KMS-11 (cell line): Measurements from ENCODE around the gene SLC10A7.

ENCODE experiments used
- H2AFZ ChIP-seq: fragments of 200-600 bp; sonication (generic); 2 replicates; pipeline ENCODE4 v1.6.1; 2016; ENCODE audit warnings: antibody characterized with exemption, mixed run types, low read depth
- H3K27ac ChIP-seq: fragments of 200-600 bp; sonication (generic); 2 replicates; pipeline ENCODE4 v1.6.1; 2016; ENCODE audit warnings: mild to moderate bottlenecking, mixed run types
- H3K27me3 ChIP-seq: fragments of 200-600 bp; sonication (generic); 2 replicates; pipeline ENCODE4 v1.6.1; 2017; ENCODE audit warnings: mild to moderate bottlenecking, low read depth, mixed run types, moderate library complexity; ENCODE audit not compliant: insufficient read depth
- H3K36me3 ChIP-seq: fragments of 200-600 bp; sonication (generic); 2 replicates; pipeline ENCODE4 v1.6.1; 2017; ENCODE audit warnings: mild to moderate bottlenecking, mixed run types; ENCODE audit not compliant: insufficient read depth
- H3K4me1 ChIP-seq: fragments of 200-600 bp; sonication (generic); 2 replicates; pipeline ENCODE4 v1.6.1; 2016; ENCODE audit warnings: mild to moderate bottlenecking, low read depth, mixed run types; ENCODE audit not compliant: poor library complexity, severe bottlenecking
- H3K4me2 ChIP-seq: fragments of 200-600 bp; sonication (generic); 2 replicates; pipeline ENCODE4 v1.7.0; 2016; ENCODE audit warnings: mild to moderate bottlenecking, mixed run types
- H3K4me3 ChIP-seq: fragments of 200-600 bp; sonication (generic); IDR thresholded peaks from 2 replicates; pipeline ENCODE4 v1.6.1; 2017; ENCODE audit warnings: low read depth, low read length, mixed read lengths; ENCODE audit not compliant: insufficient read depth
- H3K79me2 ChIP-seq: fragments of 200-600 bp; sonication (generic); 2 replicates; pipeline ENCODE4 v1.6.1; 2016; ENCODE audit warnings: low read depth, mixed run types; ENCODE audit not compliant: insufficient read depth
- H3K9ac ChIP-seq: fragments of 200-600 bp; sonication (generic); 2 replicates; pipeline ENCODE4 v1.6.1; 2016; ENCODE audit warnings: mild to moderate bottlenecking, mixed run types
- H4K20me1 ChIP-seq: fragments of 200-600 bp; sonication (generic); 2 replicates; pipeline ENCODE4 v1.6.1; 2016; ENCODE audit warnings: mild to moderate bottlenecking, mixed run types; ENCODE audit not compliant: insufficient read depth
- TF ChIP-seq, protein P1 (sequence below): fragments of 200-600 bp; sonication (generic); conservative IDR thresholded peaks from 2 replicates; pipeline ENCODE4 v1.6.1; 2017; ENCODE audit warnings: low read depth, mild to moderate bottlenecking, antibody characterized with exemption, low read length, moderate library complexity, mixed read lengths

SLC10A7 gene

DNA sequence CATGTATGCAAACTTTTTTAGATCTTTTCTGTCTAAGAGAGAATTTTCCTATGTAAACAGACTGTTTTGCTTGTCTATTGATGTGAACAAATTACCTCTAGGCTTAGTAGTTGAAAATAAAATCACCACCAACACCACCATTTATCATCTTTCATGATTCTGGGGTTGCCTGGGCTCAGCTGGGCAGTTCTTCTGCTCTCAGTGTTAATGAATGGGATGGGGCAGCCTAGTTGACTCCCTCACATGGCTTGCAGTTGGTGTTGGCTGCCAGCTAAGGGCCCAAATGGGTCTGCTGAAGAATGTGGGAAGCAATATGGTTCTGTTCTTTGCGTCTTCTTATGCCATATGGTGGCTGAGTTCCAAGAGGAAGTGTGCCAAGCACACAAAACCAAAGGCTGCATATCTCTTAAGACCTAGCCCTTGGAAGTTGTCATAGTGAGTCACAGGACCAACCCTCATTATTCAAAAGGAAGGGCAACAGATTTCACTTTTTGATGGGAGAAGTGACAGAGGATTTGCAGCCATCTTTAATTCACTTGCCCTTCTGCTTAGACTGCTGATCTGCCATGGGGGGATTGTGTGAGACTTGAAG is 289.5 kb downstream of the SLC10A7 start:
- no peaks in the 10 kb centered on the region for H3K27me3 ChIP-seq
- H4K20me1 ChIP-seq: no peaks in the 10 kb centered on the region
- no peak overlapping the region for H3K4me3 ChIP-seq
- H3K79me2 ChIP-seq: no peaks in the 10 kb centered on the region
- H3K4me2 ChIP-seq: no peak overlapping the region
- H3K9ac ChIP-seq: no peak overlapping the region
- H3K27ac ChIP-seq: no peak overlapping the region
- H3K36me3 ChIP-seq: no peaks in the 10 kb centered on the region
- H2AFZ ChIP-seq: no peak overlapping the region
- H3K4me1 ChIP-seq: no peaks in the 10 kb centered on the region
- TF ChIP-seq, protein P1, sequence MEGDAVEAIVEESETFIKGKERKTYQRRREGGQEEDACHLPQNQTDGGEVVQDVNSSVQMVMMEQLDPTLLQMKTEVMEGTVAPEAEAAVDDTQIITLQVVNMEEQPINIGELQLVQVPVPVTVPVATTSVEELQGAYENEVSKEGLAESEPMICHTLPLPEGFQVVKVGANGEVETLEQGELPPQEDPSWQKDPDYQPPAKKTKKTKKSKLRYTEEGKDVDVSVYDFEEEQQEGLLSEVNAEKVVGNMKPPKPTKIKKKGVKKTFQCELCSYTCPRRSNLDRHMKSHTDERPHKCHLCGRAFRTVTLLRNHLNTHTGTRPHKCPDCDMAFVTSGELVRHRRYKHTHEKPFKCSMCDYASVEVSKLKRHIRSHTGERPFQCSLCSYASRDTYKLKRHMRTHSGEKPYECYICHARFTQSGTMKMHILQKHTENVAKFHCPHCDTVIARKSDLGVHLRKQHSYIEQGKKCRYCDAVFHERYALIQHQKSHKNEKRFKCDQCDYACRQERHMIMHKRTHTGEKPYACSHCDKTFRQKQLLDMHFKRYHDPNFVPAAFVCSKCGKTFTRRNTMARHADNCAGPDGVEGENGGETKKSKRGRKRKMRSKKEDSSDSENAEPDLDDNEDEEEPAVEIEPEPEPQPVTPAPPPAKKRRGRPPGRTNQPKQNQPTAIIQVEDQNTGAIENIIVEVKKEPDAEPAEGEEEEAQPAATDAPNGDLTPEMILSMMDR: no peak

DNA sequence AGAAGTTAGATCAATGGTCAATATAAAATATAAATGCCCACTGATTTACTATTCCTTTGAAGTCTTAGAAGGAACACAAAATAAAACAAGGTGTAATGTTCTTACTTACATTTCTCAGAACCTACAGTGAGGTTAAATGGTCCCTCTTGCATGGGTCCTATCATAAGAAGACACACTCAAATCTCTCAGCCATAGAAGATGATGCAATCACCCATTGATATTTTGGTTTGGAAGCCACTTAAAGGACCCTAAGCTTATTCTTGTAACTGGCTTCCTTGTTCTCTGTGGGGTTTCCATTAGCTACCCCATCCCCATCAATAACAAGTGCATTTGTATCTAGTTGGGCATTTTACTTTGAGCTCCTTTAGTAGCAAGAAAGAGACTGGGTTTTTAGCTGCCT is 292.3 kb downstream of the SLC10A7 start:
- H3K79me2 ChIP-seq: no peaks in the 10 kb centered on the region
- no peaks in the 10 kb centered on the region for H4K20me1 ChIP-seq
- no peaks in the 10 kb centered on the region for H3K27me3 ChIP-seq
- no peaks in the 10 kb centered on the region for H3K36me3 ChIP-seq
- H3K4me1 ChIP-seq: no peaks in the 10 kb centered on the region
- H3K4me2 ChIP-seq: no peak overlapping the region
- no peak overlapping the region for H2AFZ ChIP-seq
- TF ChIP-seq, protein P1: no peak
- H3K27ac ChIP-seq: no peak overlapping the region
- H3K9ac ChIP-seq: no peak overlapping the region
- H3K4me3 ChIP-seq: no peak overlapping the region

DNA sequence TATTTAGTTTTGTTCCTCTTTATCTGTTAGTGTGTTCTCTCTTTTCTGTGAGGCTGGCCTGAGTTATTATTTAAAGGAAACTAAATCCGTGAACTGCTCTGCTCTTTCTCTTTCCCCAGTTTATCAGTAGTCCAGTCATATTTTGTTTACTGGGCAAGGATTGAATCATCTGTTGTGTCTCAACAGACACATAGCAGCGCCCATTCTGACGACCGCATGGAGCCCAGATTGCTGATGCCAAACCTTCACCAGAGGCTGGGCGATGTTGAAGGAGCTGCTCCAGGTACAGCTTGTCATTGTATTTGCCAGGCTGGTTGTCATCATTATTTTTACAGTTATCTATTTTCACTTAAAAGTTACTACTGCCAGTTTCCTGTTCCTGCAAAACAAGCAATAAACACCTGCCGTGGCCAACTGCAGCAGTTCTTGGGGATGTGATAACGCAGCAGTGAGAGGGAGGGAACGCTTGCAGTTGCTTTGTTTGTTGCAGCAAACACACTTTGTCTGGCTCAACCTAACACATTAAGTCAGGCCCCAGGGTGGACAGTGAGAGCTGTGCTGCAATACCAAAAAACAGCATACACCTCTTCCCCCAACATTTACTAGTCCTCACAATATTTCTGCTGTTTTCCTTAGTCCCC is 297.3 kb downstream of the SLC10A7 start:
- Histone ChIP-seq H3K79me2 (no peaks in the 10 kb centered on the region), H3K36me3 (no peaks in the 10 kb centered on the region), H3K27ac (no peak overlapping the region), H3K27me3 (no peaks in the 10 kb centered on the region), H4K20me1 (no peaks in the 10 kb centered on the region), H3K4me1 (no peaks in the 10 kb centered on the region), H2AFZ (no peak overlapping the region), H3K4me2 (no peak overlapping the region), H3K4me3 (no peak overlapping the region), H3K9ac (no peak overlapping the region)
- TF ChIP-seq, protein P1: no peak

DNA sequence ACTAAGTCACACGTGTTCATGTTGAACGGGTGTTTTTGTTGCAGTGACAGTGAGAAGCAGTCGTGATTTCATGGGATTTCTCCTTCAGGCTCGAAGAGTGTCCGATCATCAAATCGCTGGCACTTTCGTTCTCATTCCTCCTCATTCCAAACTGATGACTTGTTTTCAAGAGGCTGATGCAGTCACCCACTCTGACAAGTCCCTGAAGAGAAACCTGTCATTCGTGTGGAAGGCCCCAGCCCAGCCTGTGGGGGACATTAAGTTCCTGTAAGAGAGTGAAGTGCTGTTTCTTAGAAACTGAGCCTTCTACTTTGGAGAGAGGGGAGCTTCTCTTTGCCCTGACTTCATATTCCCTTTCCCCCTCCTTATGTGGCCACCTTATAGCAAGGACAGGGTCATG is 299.4 kb downstream of the SLC10A7 start:
- Histone ChIP-seq H3K4me2 (no peak overlapping the region), H4K20me1 (no peaks in the 10 kb centered on the region), H3K4me1 (no peaks in the 10 kb centered on the region), H3K36me3 (no peaks in the 10 kb centered on the region), H2AFZ (no peak overlapping the region), H3K27ac (no peak overlapping the region), H3K79me2 (no peaks in the 10 kb centered on the region), H3K9ac (no peak overlapping the region), H3K27me3 (no peaks in the 10 kb centered on the region), H3K4me3 (no peak overlapping the region)
- TF ChIP-seq, protein P1: no peak
